Activated naive CD4-positive, alpha-beta T cell treated with anti-CD3 and anti-CD28 coated beads, Interleukin-2, amount 50 U/mL, for 16 hours (primary cell): Measurements from ENCODE around the gene MCRS1.

ENCODE experiments used
- DNase-seq: peaks from one replicate; pipeline ENCODE4 v3.0.0-alpha.2; 2020

The MCRS1 gene

GRCh38 chr12:49582201-49582600 is 14.3 kb upstream of the MCRS1 start:
- no peak for DNase-seq

GRCh38 chr12:49580572-49581535 is 12.9 kb upstream of the MCRS1 start:
- peak; percentile 44 for DNase-seq

GRCh38 chr12:49578471-49579112 is 10.7 kb upstream of the MCRS1 start:
- DNase-seq = no peak

- no peak for DNase-seq
Observed at GRCh38 chr12:49577589-49578315, 9.8 kb upstream of the MCRS1 start.

- no peak for DNase-seq
Observed at GRCh38 chr12:49568442-49569162, 660 bp upstream of the MCRS1 start.

- no peak for DNase-seq
Observed at GRCh38 chr12:49567302-49567610, 686 bp downstream of the MCRS1 start.

- no peak for DNase-seq
Observed at GRCh38 chr12:49566361-49566760, 1.6 kb downstream of the MCRS1 start.

GRCh38 chr12:49565406-49566265 is 2.3 kb downstream of the MCRS1 start:
- no peak for DNase-seq

GRCh38 chr12:49564686-49565405 is 3.1 kb downstream of the MCRS1 start:
- DNase-seq = no peak

- no peak for DNase-seq
Observed at GRCh38 chr12:49563951-49564685, 3.8 kb downstream of the MCRS1 start.

GRCh38 chr12:49562831-49563230 is 5.1 kb downstream of the MCRS1 start:
- DNase-seq = no peak

GRCh38 chr12:49562233-49562632 is 5.7 kb downstream of the MCRS1 start:
- no peak for DNase-seq

GRCh38 chr12:49560695-49561094 is 7.2 kb downstream of the MCRS1 start:
- DNase-seq = no peak

GRCh38 chr12:49559011-49559675 is 8.8 kb downstream of the MCRS1 start:
- no peak for DNase-seq

GRCh38 chr12:49558526-49558925 is 9.4 kb downstream of the MCRS1 start:
- DNase-seq = no peak

GRCh38 chr12:49557917-49558215 is 10.1 kb downstream of the MCRS1 start:
- DNase-seq = no peak

- no peak for DNase-seq
Observed at GRCh38 chr12:49557187-49557916, 10.6 kb downstream of the MCRS1 start.

- no peak for DNase-seq
Observed at GRCh38 chr12:49556391-49557186, 11.4 kb downstream of the MCRS1 start.
